ENCODE results near the gene MSANTD1. TPM values are rescaled to one million over a fixed set of nuclear protein-coding genes. Genes with fewer than 3 reads are reported as not detected.

The MSANTD1 gene
- total RNA-seq, 4 donors from 2014 or later = 0.68 to 1.3 (median 0.80) TPM; not detected in 1

GRCh38 chr4:3252831-3253641, 4.1 kb downstream of the MSANTD1 start:
- no peak for DNase-seq
- TF ChIP-seq POLR2AphosphoS5 (IDR thresholded peaks at IDR 0.05) (no peak), POLR2A (IDR thresholded peaks at IDR 0.05) (no peak), CTCF (IDR thresholded peaks at IDR 0.05) (no peak), EP300 (IDR thresholded peaks at IDR 0.05; ENCODE audit: low read depth) (no peak)
- Histone ChIP-seq H3K27ac (no peak overlapping the region), H3K36me3 (no peaks in the 10 kb centered on the region), H3K27me3 (no peaks in the 10 kb centered on the region), H3K9me3 (no peaks in the 10 kb centered on the region), H3K4me1 (no peaks in the 10 kb centered on the region), H3K4me3 (no peak overlapping the region)
- in situ Hi-C loops (cut with MboI; ENCODE audit: low pct_ligation_motif_present in 1 of 4, low pct_unique_long_range_greater_than_20kb in 1 of 4, low sequenced_read_pairs in 3 of 4) = no loop called here
- intact Hi-C loops (cut with DNase I; ENCODE audit: low total_unique reads) = no loop called here
- WGBS, 2 donors (ENCODE audit: low coverage in 1 of 2) = 65 to 87% methylated on average over 6 to 37 of the region's 38 CpGs

GRCh38 chr4:3253808-3254207, 4.8 kb downstream of the MSANTD1 start:
- in situ Hi-C loops (cut with MboI; ENCODE audit: low pct_ligation_motif_present in 1 of 4, low pct_unique_long_range_greater_than_20kb in 1 of 4, low sequenced_read_pairs in 3 of 4) = no loop called here
- TF ChIP-seq EP300 (IDR thresholded peaks at IDR 0.05; ENCODE audit: low read depth) (no peak), POLR2A (IDR thresholded peaks at IDR 0.05) (no peak), CTCF (IDR thresholded peaks at IDR 0.05) (no peak), POLR2AphosphoS5 (IDR thresholded peaks at IDR 0.05) (no peak)
- H3K27ac ChIP-seq = no peak overlapping the region
- H3K27me3 ChIP-seq = no peaks in the 10 kb centered on the region
- no peaks in the 10 kb centered on the region for H3K9me3 ChIP-seq
- H3K36me3 ChIP-seq = no peaks in the 10 kb centered on the region
- peak; percentile 3 for DNase-seq
- no peaks in the 10 kb centered on the region for H3K4me1 ChIP-seq
- 83 to 91% methylated on average over 2 to 13 of the region's 13 CpGs for WGBS, 2 donors (ENCODE audit: low coverage in 1 of 2)
- intact Hi-C loops (cut with DNase I; ENCODE audit: low total_unique reads) = no loop called here
- no peak overlapping the region for H3K4me3 ChIP-seq

- H3K4me1 ChIP-seq = no peaks in the 10 kb centered on the region
- no peak overlapping the region for H3K4me3 ChIP-seq
- intact Hi-C loops (cut with DNase I; ENCODE audit: low total_unique reads) = no loop called here
- H3K27ac ChIP-seq = no peak overlapping the region
- no peak for TF ChIP-seq POLR2AphosphoS5 (IDR thresholded peaks at IDR 0.05)
- no peak for TF ChIP-seq CTCF (IDR thresholded peaks at IDR 0.05)
- TF ChIP-seq EP300 (IDR thresholded peaks at IDR 0.05; ENCODE audit: low read depth) = no peak
- no peak for TF ChIP-seq POLR2A (IDR thresholded peaks at IDR 0.05)
- DNase-seq = peak; percentile 5
- no peaks in the 10 kb centered on the region for H3K27me3 ChIP-seq
- in situ Hi-C loops (cut with MboI; ENCODE audit: low pct_ligation_motif_present in 1 of 4, low pct_unique_long_range_greater_than_20kb in 1 of 4, low sequenced_read_pairs in 3 of 4) = no loop called here
- no peaks in the 10 kb centered on the region for H3K36me3 ChIP-seq
- 94% methylated on average over 10 of the region's 14 CpGs; no CpG with 5 or more reads in 1 of the 2 donors for WGBS, 2 donors (ENCODE audit: low coverage in 1 of 2)
- no peaks in the 10 kb centered on the region for H3K9me3 ChIP-seq
Observed at GRCh38 chr4:3254302-3255131, 5.6 kb downstream of the MSANTD1 start.

GRCh38 chr4:3255611-3256186, 6.7 kb downstream of the MSANTD1 start:
- intact Hi-C loops (cut with DNase I; ENCODE audit: low total_unique reads) = no loop called here
- WGBS, 2 donors (ENCODE audit: low coverage in 1 of 2) = 97% methylated on average over 36 of the region's 36 CpGs; no CpG with 5 or more reads in 1 of the 2 donors
- DNase-seq = peak; percentile 4

More at GRCh38 chr4:3255611-3256186, 6.7 kb downstream of the MSANTD1 start:
- H3K36me3 ChIP-seq = no peaks in the 10 kb centered on the region
- no peak overlapping the region for H3K27ac ChIP-seq
- no peak overlapping the region for H3K4me3 ChIP-seq
- H3K9me3 ChIP-seq = no peaks in the 10 kb centered on the region
- no peaks in the 10 kb centered on the region for H3K27me3 ChIP-seq
- no peaks in the 10 kb centered on the region for H3K4me1 ChIP-seq
- in situ Hi-C loops (cut with MboI; ENCODE audit: low pct_ligation_motif_present in 1 of 4, low pct_unique_long_range_greater_than_20kb in 1 of 4, low sequenced_read_pairs in 3 of 4) = no loop called here
- TF ChIP-seq EP300 (IDR thresholded peaks at IDR 0.05; ENCODE audit: low read depth) (no peak), POLR2AphosphoS5 (IDR thresholded peaks at IDR 0.05) (no peak), CTCF (IDR thresholded peaks at IDR 0.05) (no peak), POLR2A (IDR thresholded peaks at IDR 0.05) (no peak)
